Measurements from ENCODE around the gene TBX22.

Gene TBX22, protein sequence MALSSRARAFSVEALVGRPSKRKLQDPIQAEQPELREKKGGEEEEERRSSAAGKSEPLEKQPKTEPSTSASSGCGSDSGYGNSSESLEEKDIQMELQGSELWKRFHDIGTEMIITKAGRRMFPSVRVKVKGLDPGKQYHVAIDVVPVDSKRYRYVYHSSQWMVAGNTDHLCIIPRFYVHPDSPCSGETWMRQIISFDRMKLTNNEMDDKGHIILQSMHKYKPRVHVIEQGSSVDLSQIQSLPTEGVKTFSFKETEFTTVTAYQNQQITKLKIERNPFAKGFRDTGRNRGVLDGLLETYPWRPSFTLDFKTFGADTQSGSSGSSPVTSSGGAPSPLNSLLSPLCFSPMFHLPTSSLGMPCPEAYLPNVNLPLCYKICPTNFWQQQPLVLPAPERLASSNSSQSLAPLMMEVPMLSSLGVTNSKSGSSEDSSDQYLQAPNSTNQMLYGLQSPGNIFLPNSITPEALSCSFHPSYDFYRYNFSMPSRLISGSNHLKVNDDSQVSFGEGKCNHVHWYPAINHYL

DNA sequence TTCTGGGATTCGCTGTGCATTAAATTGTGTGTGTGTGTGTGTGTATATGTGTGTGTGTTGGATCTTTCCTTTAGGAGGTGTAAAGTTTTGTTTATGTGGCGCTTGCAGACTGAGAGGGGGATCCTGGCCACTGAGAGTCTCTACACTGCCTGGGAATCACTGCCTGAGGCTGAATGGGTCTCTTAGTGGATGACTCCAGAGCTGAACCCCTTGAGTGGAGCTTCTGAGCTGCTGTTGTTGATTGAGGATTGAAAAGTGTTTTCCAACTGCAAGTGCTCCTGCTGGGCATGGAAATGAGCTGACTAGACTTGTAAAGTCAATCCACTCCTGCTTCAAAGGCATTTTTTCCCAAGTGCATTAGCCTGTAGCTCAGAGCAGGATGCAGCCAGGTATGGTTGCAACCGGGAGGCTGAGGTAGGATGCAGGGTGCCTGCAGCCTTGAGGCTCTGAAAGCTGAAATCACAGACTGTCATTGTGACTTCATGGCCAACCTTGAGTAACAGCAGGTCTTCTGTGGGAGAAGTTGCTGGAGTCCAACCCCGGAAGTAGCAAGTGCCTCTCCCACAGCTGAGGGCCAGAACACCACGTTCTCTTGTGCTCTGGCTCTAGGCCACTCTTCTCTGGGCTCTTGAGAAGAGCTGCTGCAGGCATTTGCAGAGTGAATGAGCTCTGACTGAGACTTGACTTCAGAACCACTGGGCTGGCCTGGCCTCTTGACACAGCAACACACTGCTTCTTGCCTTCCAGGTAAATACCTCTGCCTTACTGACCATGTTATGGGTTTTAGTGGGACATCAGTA, at the start of gene TBX22:
TSS of gene TBX22 (plus strand) at position 613 of the 800 bp plus-strand sequence. CDS start 7,517 bp downstream, outside the sequence.
- H3K4me3 ChIP-seq = no peak within 1 kb of the TSS
- H3K36me3 ChIP-seq = no peaks in the 10 kb centered on the region
- no peaks in the 10 kb centered on the region for H3K9me3 ChIP-seq
- H3K27me3 ChIP-seq = no peaks in the 10 kb centered on the region
- H3K27ac ChIP-seq = no peak within 1 kb of the TSS
- TF ChIP-seq, protein P1, sequence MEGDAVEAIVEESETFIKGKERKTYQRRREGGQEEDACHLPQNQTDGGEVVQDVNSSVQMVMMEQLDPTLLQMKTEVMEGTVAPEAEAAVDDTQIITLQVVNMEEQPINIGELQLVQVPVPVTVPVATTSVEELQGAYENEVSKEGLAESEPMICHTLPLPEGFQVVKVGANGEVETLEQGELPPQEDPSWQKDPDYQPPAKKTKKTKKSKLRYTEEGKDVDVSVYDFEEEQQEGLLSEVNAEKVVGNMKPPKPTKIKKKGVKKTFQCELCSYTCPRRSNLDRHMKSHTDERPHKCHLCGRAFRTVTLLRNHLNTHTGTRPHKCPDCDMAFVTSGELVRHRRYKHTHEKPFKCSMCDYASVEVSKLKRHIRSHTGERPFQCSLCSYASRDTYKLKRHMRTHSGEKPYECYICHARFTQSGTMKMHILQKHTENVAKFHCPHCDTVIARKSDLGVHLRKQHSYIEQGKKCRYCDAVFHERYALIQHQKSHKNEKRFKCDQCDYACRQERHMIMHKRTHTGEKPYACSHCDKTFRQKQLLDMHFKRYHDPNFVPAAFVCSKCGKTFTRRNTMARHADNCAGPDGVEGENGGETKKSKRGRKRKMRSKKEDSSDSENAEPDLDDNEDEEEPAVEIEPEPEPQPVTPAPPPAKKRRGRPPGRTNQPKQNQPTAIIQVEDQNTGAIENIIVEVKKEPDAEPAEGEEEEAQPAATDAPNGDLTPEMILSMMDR (IDR thresholded peaks at IDR 0.05) = no peak
- intact Hi-C loops (cut with DNase I; ENCODE audit: low total_unique reads) = no loop called here
- no peaks in the 10 kb centered on the region for H3K4me1 ChIP-seq
- no peak for DNase-seq

DNA sequence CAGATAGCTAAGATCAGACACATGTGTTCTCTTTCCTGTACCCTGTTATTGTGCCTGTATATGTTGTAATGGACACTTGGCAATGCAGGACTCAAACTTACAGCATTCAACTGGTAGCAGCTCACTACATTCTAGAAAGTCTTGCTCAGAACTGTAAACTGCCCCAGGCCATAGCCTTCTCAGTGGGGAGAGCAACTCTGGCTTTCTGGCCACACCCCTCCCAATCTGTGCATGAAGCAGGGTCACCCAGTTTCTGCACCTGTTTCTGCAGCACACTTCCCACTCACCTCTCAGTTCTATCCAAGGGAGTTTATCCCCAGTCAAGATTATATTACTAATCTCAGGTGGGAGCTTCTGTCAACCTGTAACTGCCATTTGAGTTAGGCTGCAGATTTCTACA, 38.9 kb upstream of the TBX22 start:
- Histone ChIP-seq H3K4me3 (no peak overlapping the region), H3K36me3 (no peaks in the 10 kb centered on the region), H3K9me3 (peaks cover 0 to 14% (median 6%) of the 10 kb centered on the region in 3 donors), H3K27me3 (no peaks in the 10 kb centered on the region), H3K4me1 (no peaks in the 10 kb centered on the region), H3K27ac (no peak overlapping the region)
- TF ChIP-seq, protein P1 (IDR thresholded peaks at IDR 0.05) = no peak
- intact Hi-C loops (cut with DNase I; ENCODE audit: low total_unique reads) = no loop called here
- DNase-seq = no peak

DNA sequence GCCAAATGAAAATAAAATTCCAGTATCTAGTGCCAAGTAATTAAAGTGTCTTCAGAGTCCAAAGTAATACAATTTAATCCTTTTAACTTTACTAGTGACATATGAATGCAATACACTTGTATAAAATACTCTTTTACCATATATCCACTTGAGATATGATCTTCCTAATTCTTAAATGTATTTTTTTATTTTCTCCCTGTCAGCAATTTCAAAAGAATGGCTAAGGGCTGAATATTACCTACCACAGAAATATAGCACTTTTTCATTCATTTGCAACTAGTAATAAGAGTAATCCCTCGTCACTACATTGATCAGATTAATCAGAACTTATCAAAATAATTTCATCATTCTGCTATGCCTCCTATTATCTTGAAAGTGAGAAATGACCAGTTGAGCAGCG, 10.1 kb upstream of the TBX22 start:
- no peak for DNase-seq
- Histone ChIP-seq H3K4me3 (no peak overlapping the region), H3K9me3 (no peaks in the 10 kb centered on the region), H3K27ac (no peak overlapping the region), H3K27me3 (no peaks in the 10 kb centered on the region), H3K4me1 (no peaks in the 10 kb centered on the region), H3K36me3 (no peaks in the 10 kb centered on the region)
- intact Hi-C loops (cut with DNase I; ENCODE audit: low total_unique reads) = no loop called here
- TF ChIP-seq, protein P1 (IDR thresholded peaks at IDR 0.05) = no peak

DNA sequence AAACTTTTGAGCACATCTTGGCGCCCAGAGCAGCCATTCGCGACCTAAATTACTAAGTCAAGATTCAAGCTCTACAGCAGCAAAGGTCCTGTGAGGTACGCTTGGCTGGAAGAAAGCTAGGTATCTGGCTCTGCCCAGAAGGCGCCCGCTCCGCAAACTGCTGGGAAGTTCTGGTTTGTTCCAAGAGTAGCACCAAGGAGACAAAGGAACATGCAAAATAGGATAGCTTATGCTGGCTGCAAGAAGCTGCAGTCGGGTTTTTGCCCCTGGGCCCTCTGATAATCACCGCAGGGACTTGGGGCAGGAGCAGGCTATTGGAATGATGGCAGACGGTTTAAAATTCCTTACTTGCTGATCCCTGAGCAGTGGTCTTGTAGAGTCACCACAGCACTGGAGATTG, 3.0 kb upstream of the TBX22 start:
- Histone ChIP-seq H3K9me3 (no peaks in the 10 kb centered on the region), H3K4me3 (no peak overlapping the region), H3K4me1 (no peaks in the 10 kb centered on the region), H3K27me3 (no peaks in the 10 kb centered on the region), H3K36me3 (no peaks in the 10 kb centered on the region), H3K27ac (no peak overlapping the region)
- TF ChIP-seq, protein P1 (IDR thresholded peaks at IDR 0.05) = no peak
- intact Hi-C loops (cut with DNase I; ENCODE audit: low total_unique reads) = no loop called here
- DNase-seq = no peak

DNA sequence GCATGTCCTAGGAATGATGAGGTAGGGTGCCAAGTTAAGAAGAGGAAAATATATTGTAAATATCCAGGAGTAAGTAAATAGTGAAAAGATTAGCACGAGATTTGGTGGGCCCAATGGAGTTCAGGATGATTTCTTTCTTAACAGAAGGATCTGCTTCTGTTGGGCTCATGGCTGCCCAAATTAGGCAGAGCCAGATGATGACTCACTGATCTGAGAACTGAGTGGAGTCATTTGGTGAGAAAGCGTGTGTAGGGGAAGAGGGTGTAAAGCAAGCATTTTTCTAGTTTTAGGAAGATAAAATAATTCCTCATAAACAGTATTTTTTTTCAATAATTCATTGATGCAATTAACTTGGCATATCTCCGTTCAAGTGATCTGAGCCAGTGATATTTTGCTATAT, 1.6 kb downstream of the TBX22 start:
- no peaks in the 10 kb centered on the region for H3K36me3 ChIP-seq
- DNase-seq = no peak
- no peaks in the 10 kb centered on the region for H3K27me3 ChIP-seq
- no peaks in the 10 kb centered on the region for H3K9me3 ChIP-seq
- no peak overlapping the region for H3K27ac ChIP-seq
- no peaks in the 10 kb centered on the region for H3K4me1 ChIP-seq
- intact Hi-C loops (cut with DNase I; ENCODE audit: low total_unique reads) = no loop called here
- TF ChIP-seq, protein P1 (IDR thresholded peaks at IDR 0.05) = no peak
- no peak overlapping the region for H3K4me3 ChIP-seq

All from tibial artery (tissue), 4 donors.